H9 (cell line): Measurements from ENCODE around the gene LLCFC1. TPM values are rescaled to one million over a fixed set of nuclear protein-coding genes. Genes with fewer than 3 reads are reported as not detected.

Experiments used
- DNase-seq: peaks from one replicate; pipeline ENCODE4 v3.0.0-alpha.2; 2017
- H2AFZ ChIP-seq: one replicate; pipeline ENCODE4 v1.6.1; 2013; ENCODE audit warnings: mild to moderate bottlenecking, low read length, control low read depth, moderate library complexity
- H2AK5ac ChIP-seq: 2 replicates; pipeline ENCODE4 v1.6.1; 2013; ENCODE audit warnings: low read length, control low read depth, mixed read lengths; ENCODE audit not compliant: insufficient read length
- H2BK120ac ChIP-seq: one replicate; pipeline ENCODE4 v1.6.1; 2013; ENCODE audit warnings: low read depth, mild to moderate bottlenecking, low read length, control low read depth, inconsistent platforms; ENCODE audit not compliant: poor library complexity, severe bottlenecking
- H2BK12ac ChIP-seq: 2 replicates; pipeline ENCODE4 v1.6.1; 2013; ENCODE audit warnings: low read length, control low read depth, mixed read lengths, low read depth; ENCODE audit not compliant: insufficient read length
- H2BK15ac ChIP-seq: 2 replicates; pipeline ENCODE4 v1.6.1; 2013; ENCODE audit warnings: low read depth, low read length, control low read depth
- H2BK20ac ChIP-seq: one replicate; pipeline ENCODE4 v1.6.1; 2013; ENCODE audit warnings: low read depth, mild to moderate bottlenecking, low read length, control low read depth, inconsistent platforms; ENCODE audit not compliant: poor library complexity, severe bottlenecking
- H2BK5ac ChIP-seq: 2 replicates; pipeline ENCODE4 v1.6.1; 2013; ENCODE audit warnings: low read length, control low read depth, mixed read lengths; ENCODE audit not compliant: insufficient read length
- H3K14ac ChIP-seq: 2 replicates; pipeline ENCODE4 v1.6.1; 2013; ENCODE audit warnings: low read length, control low read depth; ENCODE audit not compliant: insufficient read depth
- H3K18ac ChIP-seq: 2 replicates; pipeline ENCODE4 v1.6.1; 2013; ENCODE audit warnings: low read depth, mild to moderate bottlenecking, mixed read lengths, low read length, control low read depth; ENCODE audit not compliant: insufficient read length
- H3K23ac ChIP-seq: 2 replicates; pipeline ENCODE4 v1.6.1; 2013; ENCODE audit warnings: low read length, control low read depth, mixed read lengths, low read depth; ENCODE audit not compliant: insufficient read length
- H3K23me2 ChIP-seq: 2 replicates; pipeline ENCODE4 v1.6.1; 2013; ENCODE audit warnings: low read depth, mild to moderate bottlenecking, mixed read lengths, low read length, control low read depth; ENCODE audit not compliant: insufficient read length, poor library complexity, severe bottlenecking
- H3K27ac ChIP-seq: 2 replicates; pipeline ENCODE4 v1.5.1; 2013; ENCODE audit warnings: low read length, control low read depth, mixed read lengths, low read depth; ENCODE audit not compliant: insufficient read length
- H3K27me3 ChIP-seq: 2 replicates; pipeline ENCODE4 v1.6.1; 2013; ENCODE audit warnings: low read length, control low read depth, inconsistent platforms; ENCODE audit not compliant: insufficient read depth
- H3K4ac ChIP-seq: 2 replicates; pipeline ENCODE4 v1.6.1; 2013; ENCODE audit warnings: low read depth, mild to moderate bottlenecking, control low read depth, inconsistent platforms, low read length, moderate library complexity
- H3K4me1 ChIP-seq: 2 replicates; pipeline ENCODE4 v1.6.1; 2013; ENCODE audit warnings: low read length, control low read depth, inconsistent platforms; ENCODE audit not compliant: insufficient read depth
- H3K4me2 ChIP-seq: 2 replicates; pipeline ENCODE4 v1.6.1; 2013; ENCODE audit warnings: low read length, control low read depth, mixed read lengths; ENCODE audit not compliant: insufficient read length, insufficient read depth
- H3K56ac ChIP-seq: 2 replicates; pipeline ENCODE4 v1.6.1; 2013; ENCODE audit warnings: low read depth, mild to moderate bottlenecking, mixed read lengths, low read length, control low read depth; ENCODE audit not compliant: insufficient read length
- H3K79me1 ChIP-seq: 2 replicates; pipeline ENCODE4 v1.6.1; 2013; ENCODE audit warnings: low read depth, mild to moderate bottlenecking, moderate library complexity, low read length, control low read depth, inconsistent platforms; ENCODE audit not compliant: insufficient read depth, poor library complexity, severe bottlenecking
- H3K79me2 ChIP-seq: 2 replicates; pipeline ENCODE4 v1.6.1; 2013; ENCODE audit warnings: low read length, control low read depth, inconsistent platforms; ENCODE audit not compliant: insufficient read depth
- H3K9ac ChIP-seq: 2 replicates; pipeline ENCODE4 v1.6.1; 2013; ENCODE audit warnings: low read length, control low read depth, mixed read lengths; ENCODE audit not compliant: insufficient read length; ENCODE audit errors: extremely low read depth
- H3K9me3 ChIP-seq: one replicate; pipeline ENCODE4 v1.6.1; 2013; ENCODE audit warnings: low read depth, low read length, inconsistent platforms; ENCODE audit not compliant: control insufficient read depth
- H3T11ph ChIP-seq: one replicate; pipeline ENCODE4 v1.6.1; 2013; ENCODE audit warnings: mild to moderate bottlenecking, low read length, control low read depth, inconsistent platforms
- H4K20me1 ChIP-seq: one replicate; pipeline ENCODE4 v1.6.1; 2013; ENCODE audit not compliant: control insufficient read depth, insufficient read length, insufficient read depth
- H4K5ac ChIP-seq: 2 replicates; pipeline ENCODE4 v1.6.1; 2013; ENCODE audit warnings: low read depth, mild to moderate bottlenecking, mixed read lengths, low read length, control low read depth; ENCODE audit not compliant: insufficient read length
- H4K8ac ChIP-seq: replicated peaks from 2 replicates; pipeline ENCODE4 v1.6.1; 2013; ENCODE audit warnings: low read length, control low read depth, mixed read lengths, low read depth; ENCODE audit not compliant: insufficient read length
- H4K91ac ChIP-seq: 2 replicates; pipeline ENCODE4 v1.6.1; 2013; ENCODE audit warnings: low read depth, mild to moderate bottlenecking, moderate library complexity, mixed read lengths, low read length, control low read depth; ENCODE audit not compliant: insufficient read length
- H3K27ac Mint-ChIP-seq, 3 experiments: 2 replicates in 2 of 3; 3 replicates in 1 of 3; pipeline ENCODE4 v1.8.0; 2020 to 2021; ENCODE audit warnings: mixed read lengths in 3 of 3, mild to moderate bottlenecking in 1 of 3, moderate library complexity in 1 of 3
- H3K27me3 Mint-ChIP-seq: 2 replicates; pipeline ENCODE4 v1.8.0; 2021; ENCODE audit warnings: low read depth, mild to moderate bottlenecking, moderate library complexity, mixed read lengths
- H3K36me3 Mint-ChIP-seq, 3 experiments: 2 replicates in 2 of 3; 3 replicates in 1 of 3; pipeline ENCODE4 v1.8.0; 2020 to 2021; ENCODE audit warnings: low read depth in 3 of 3, mixed read lengths in 3 of 3; ENCODE audit not compliant: insufficient read depth in 1 of 3
- H3K4me1 Mint-ChIP-seq, 2 experiments: 2 replicates each; pipeline ENCODE4 v1.8.0; 2020; ENCODE audit warnings: mixed read lengths in 2 of 2
- H3K4me3 Mint-ChIP-seq, 2 experiments: 2 replicates in 1 of 2; 3 replicates in 1 of 2; pipeline ENCODE4 v1.8.0; 2020 to 2021; ENCODE audit warnings: mild to moderate bottlenecking in 2 of 2, mixed read lengths in 2 of 2, moderate library complexity in 1 of 2
- H3K9me3 Mint-ChIP-seq, 2 experiments: 2 replicates in 1 of 2; 3 replicates in 1 of 2; pipeline ENCODE4 v1.8.0; 2020; ENCODE audit warnings: mild to moderate bottlenecking in 2 of 2, mixed read lengths in 2 of 2, moderate library complexity in 1 of 2
- CTCF ChIP-seq: fragments of 200-600 bp; sonication (generic); conservative IDR thresholded peaks from 3 replicates; pipeline ENCODE4 v1.8.0; 2021; ENCODE audit warnings: antibody characterized with exemption, mild to moderate bottlenecking
- WGBS: extraction: QIAGEN DNeasy Blood & Tissue Kit; methylation state at CpG from one replicate; pipeline ENCODE4 v1.1.7; 2013; ENCODE audit warnings: missing lambda C conversion rate, low lambda C conversion rate, mixed read lengths; ENCODE audit not compliant: insufficient read length; ENCODE audit errors: extremely low coverage; 5-methylcytosine and 5-hydroxymethylcytosine counted together
- total RNA-seq: library from RNA; stranded (reverse); gene quantifications from 2 replicates; pipeline ENCODE4 v1.2.1, GENCODE V29; 2021

The LLCFC1 gene
- total RNA-seq, 1 experiment from 2014 or later: not detected

- Histone ChIP-seq H3K4ac (no peak overlapping the region), H3K4me1 (no peaks in the 10 kb centered on the region), H2AFZ (no peak overlapping the region), H4K20me1 (no peaks in the 10 kb centered on the region), H3K23ac (no peak overlapping the region), H2BK12ac (no peak overlapping the region), H3K23me2 (no peaks in the 10 kb centered on the region), H3K14ac (no peak overlapping the region), H4K91ac (no peak overlapping the region), H3K27ac (no peak overlapping the region), H2BK15ac (no peak overlapping the region), H3T11ph (no peak overlapping the region), H3K79me1 (no peaks in the 10 kb centered on the region), H4K8ac (no peak overlapping the region), H3K27me3 (no peaks in the 10 kb centered on the region; the same call in 1 of the 2 replicates), H2BK120ac (no peak overlapping the region), H2BK5ac (no peak overlapping the region), H2BK20ac (no peak overlapping the region), H3K79me2 (no peaks in the 10 kb centered on the region), H3K4me2 (no peak overlapping the region), H3K56ac (no peak overlapping the region), H3K9me3 (peaks cover 11% of the 10 kb centered on the region), H2AK5ac (no peak overlapping the region), H3K9ac (no peak overlapping the region), H3K18ac (no peak overlapping the region), H4K5ac (no peak overlapping the region)
- Mint-ChIP-seq H3K36me3 (peaks cover 3 to 12% (median 6%) of the 10 kb centered on the region in 3 experiments; a peak in 6 of 7 replicates), H3K27me3 (peaks cover 9% of the 10 kb centered on the region), H3K4me3 (no peak overlapping the region), H3K4me1 (peaks cover 4 to 7% of the 10 kb centered on the region in 2 experiments), H3K9me3 (peaks cover 21 to 23% of the 10 kb centered on the region in 2 experiments), H3K27ac (no peak overlapping the region)
- peak; percentile 42 for DNase-seq
- no CpG with 5 or more reads among the region's 21 CpGs for WGBS
- peak; percentile 68 for TF ChIP-seq CTCF
Observed at GRCh38 chr7:142908921-142909890, 30.1 kb upstream of the LLCFC1 start.
